Measurements from ENCODE around the gene ITIH4.
A peak's percentile ranks its signal among the peaks of the same experiment; 100 is the strongest.

The ITIH4 gene

DNA sequence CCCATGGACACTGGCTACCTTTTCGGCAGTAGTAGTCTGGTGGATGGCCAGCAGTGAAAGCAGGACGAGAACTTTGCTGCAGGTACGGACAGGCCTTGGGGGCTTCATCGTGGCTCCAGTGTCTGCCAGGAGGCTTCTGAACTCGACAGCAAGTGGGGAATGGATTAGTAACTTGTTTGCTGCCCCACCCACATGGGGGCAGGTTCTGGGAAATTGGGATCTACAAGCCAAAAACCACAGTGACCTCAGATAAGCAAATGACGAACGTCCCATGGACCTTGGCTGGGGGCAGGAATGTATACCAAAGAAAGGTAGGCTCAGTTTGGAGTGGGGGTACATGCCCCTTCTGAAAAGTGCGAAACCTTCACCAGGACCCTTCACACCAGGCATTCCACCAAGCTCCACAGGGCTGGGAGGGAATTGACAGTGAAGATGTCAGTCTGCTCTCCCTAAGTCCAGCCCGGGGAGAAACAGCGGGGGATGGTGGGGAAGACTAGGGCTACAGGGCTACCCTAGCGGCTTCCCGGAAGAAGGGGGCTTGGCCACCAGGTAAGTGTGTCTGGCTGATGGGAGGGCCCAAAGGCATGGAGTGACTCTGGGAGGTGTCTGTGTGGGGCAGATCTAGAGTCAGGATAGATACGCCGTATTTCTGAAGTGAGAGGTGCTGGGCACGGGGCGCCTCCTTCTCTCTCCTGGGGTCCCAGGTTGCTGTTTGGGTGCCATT is at the start of gene ITIH4:
Gene ITIH4, minus strand, starts transcription at position 138 of the 724 bp plus-strand sequence. Its CDS starts 30 bp downstream, at position 108.
- DNase-seq (ENCODE audit: low read depth in 2 of 2), result peak in 1 of 2 donors; percentile 13
- TF ChIP-seq, protein P1, sequence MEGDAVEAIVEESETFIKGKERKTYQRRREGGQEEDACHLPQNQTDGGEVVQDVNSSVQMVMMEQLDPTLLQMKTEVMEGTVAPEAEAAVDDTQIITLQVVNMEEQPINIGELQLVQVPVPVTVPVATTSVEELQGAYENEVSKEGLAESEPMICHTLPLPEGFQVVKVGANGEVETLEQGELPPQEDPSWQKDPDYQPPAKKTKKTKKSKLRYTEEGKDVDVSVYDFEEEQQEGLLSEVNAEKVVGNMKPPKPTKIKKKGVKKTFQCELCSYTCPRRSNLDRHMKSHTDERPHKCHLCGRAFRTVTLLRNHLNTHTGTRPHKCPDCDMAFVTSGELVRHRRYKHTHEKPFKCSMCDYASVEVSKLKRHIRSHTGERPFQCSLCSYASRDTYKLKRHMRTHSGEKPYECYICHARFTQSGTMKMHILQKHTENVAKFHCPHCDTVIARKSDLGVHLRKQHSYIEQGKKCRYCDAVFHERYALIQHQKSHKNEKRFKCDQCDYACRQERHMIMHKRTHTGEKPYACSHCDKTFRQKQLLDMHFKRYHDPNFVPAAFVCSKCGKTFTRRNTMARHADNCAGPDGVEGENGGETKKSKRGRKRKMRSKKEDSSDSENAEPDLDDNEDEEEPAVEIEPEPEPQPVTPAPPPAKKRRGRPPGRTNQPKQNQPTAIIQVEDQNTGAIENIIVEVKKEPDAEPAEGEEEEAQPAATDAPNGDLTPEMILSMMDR (IDR thresholded peaks at IDR 0.05; ENCODE audit: low read depth, low read length), result no peak
- H3K4me3 ChIP-seq (replicated peaks in 1 of 2; ENCODE audit: low read depth in 2 of 2, low read length in 2 of 2), result no peak within 1 kb of the TSS

DNA sequence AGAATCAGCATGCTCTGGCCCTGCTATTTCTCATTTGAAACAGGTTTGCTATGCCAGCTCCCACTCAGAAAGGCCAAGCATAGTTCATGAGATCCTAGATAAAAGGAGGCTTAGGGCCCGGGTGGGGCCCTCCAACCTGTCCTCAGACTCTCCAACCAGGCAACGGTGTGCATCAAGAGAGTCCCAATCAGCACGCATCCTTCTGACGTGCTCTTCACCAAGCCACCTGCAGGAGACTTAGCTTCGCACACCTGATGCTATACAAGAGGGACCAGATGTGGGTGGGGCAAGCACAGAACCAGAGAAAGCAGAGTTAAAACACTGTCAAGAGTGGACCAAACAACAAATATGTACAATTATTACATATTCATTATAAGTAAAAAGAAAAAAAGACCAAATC is 49.6 kb upstream of the ITIH4 start:
- TF ChIP-seq, protein P1 (IDR thresholded peaks at IDR 0.05; ENCODE audit: low read depth, low read length), result no peak
- DNase-seq (ENCODE audit: low read depth in 2 of 2), result no peak
- no peak overlapping the region for H3K4me3 ChIP-seq (replicated peaks in 1 of 2; ENCODE audit: low read depth in 2 of 2, low read length in 2 of 2)

DNA sequence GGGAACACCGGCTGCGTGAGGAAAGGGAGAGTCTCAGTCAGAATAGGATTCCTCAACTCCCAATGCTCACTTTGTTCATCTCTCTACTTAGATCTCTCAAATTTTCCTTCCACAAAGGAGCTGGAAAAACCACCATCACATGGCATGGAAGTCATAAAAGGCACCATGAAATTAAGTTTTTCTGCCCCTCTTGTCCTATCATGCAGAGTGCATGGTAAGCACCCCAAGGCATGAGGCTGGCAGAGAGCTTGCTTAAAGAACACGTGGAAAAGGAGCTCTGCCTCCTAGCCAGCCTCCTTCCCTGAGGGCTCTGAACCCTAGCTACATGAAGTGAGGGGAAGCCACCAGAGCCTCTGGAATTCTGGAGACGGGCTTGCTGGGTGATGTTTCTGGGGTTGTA is 49.1 kb upstream of the ITIH4 start:
- H3K4me3 ChIP-seq (replicated peaks in 1 of 2; ENCODE audit: low read depth in 2 of 2, low read length in 2 of 2), result no peak overlapping the region
- DNase-seq (ENCODE audit: low read depth in 2 of 2), result no peak
- TF ChIP-seq, protein P1 (IDR thresholded peaks at IDR 0.05; ENCODE audit: low read depth, low read length), result no peak

DNA sequence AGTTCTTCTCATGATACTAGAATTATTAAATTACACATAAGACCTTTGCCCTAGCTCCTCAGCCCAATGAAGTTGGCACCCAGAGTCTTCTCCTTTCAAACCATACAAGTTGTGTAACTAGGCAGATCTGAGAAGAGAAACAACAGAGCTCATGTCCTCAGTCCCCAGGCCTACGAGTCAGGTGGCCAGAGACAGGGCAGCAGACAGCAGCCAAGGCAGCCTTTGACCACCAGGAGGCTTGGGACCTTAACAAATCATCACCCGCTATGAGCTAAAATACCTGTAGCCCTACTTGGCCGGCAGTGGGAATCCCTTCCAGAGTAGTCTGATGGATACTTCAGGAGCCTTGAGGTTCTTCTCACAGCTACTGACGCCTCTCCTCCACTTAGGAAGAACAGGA is 48.6 kb upstream of the ITIH4 start:
- TF ChIP-seq, protein P1 (IDR thresholded peaks at IDR 0.05; ENCODE audit: low read depth, low read length), result peak; percentile 8
- no peak for DNase-seq (ENCODE audit: low read depth in 2 of 2)
- no peak overlapping the region for H3K4me3 ChIP-seq (replicated peaks in 1 of 2; ENCODE audit: low read depth in 2 of 2, low read length in 2 of 2)

DNA sequence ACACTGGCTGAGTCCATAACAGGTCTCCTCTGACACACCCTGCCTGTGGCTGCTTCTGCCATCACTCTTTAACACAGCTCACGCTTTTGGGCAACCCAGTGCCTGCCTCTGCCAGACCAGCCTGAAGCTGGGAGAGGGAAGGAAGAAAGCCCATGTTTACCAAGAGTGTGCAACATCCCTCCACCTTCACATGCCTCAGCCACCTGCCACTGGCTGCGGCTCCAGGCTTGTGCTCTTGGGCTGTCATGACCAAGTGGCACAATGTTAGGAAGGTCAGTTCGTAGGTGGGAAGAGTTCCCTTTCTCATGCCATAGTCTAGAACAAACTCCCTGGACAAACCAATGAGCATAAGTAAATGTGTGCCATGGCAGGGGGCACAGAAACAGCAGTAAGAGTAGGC is 46.6 kb upstream of the ITIH4 start:
- no peak overlapping the region for H3K4me3 ChIP-seq (replicated peaks in 1 of 2; ENCODE audit: low read depth in 2 of 2, low read length in 2 of 2)
- TF ChIP-seq, protein P1 (IDR thresholded peaks at IDR 0.05; ENCODE audit: low read depth, low read length), result no peak
- no peak for DNase-seq (ENCODE audit: low read depth in 2 of 2)

DNA sequence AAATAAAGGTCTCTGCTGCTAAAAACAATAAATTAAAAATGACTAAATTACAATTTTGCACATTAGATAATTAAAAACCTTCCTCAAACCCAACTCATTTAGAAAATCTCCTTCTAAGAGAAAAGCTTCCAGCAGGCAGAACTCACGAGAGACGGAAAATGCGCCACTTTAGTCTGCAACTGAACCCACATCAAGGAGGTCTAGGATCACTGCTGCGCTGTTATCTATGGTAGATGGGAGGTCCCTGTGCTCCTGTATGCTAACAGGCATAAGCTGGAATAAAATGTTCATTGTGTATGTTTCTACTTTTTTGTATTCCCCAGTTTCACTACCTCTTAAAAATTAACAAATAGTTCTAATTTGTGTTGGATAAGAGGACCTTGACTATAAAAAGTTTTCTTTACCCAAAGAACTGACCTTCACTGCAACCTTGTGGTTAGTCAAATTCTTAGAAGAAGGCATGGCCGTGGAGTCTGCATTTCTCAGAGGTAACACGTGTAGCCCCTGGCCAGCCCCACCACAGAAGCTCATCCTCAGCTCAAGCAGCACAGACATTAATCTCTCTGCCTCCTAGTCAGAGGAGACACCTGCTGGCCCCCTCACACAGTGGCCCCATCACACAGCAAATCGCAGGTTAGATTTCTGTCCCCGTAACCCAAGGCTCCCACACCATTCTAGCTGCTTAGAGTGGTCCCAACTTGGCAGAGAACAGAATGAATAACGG is 44.6 kb upstream of the ITIH4 start:
- TF ChIP-seq, protein P1 (IDR thresholded peaks at IDR 0.05; ENCODE audit: low read depth, low read length), result no peak
- no peak overlapping the region for H3K4me3 ChIP-seq (replicated peaks in 1 of 2; ENCODE audit: low read depth in 2 of 2, low read length in 2 of 2)
- DNase-seq (ENCODE audit: low read depth in 2 of 2), result no peak

All from cardiac fibroblast (primary cell).